ENCODE data around the gene C12orf56.
"Not testable (repeated sequence)": the region's sequence is repeated elsewhere in the genome, so short reads cannot be mapped to it uniquely, and the experiment has no call there.

C12orf56 gene

GRCh38 chr12:64293654-64294364, 96.7 kb downstream of the C12orf56 start:
- no peak for TF ChIP-seq CTCF (IDR thresholded peaks at IDR 0.05; ENCODE audit: low read depth, low read length)
- no peak for DNase-seq (ENCODE audit: extremely low read depth, low read depth)

DNA sequence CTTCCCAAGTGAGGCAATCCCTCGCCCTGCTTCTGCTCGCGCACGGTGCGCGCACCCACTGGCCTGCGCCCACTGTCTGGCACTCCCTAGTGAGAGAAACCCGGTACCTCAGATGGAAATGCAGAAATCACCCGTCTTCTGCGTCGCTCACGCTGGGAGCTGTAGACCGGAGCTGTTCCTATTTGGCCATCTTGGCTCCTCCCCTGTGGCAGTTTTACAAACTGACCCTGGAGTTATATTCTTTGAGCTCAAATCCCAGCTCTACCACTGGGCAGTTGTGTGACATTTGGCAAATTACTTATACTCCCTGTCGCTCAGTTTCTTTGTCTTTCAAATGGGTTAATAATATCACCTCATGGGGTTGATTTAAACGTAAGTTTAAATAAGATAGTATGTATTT, 97.4 kb downstream of the C12orf56 start:
- DNase-seq (ENCODE audit: extremely low read depth, low read depth), result not testable (repeated sequence)

GRCh38 chr12:64286521-64286920, 104.0 kb downstream of the C12orf56 start:
- TF ChIP-seq CTCF (IDR thresholded peaks at IDR 0.05; ENCODE audit: low read depth, low read length), result no peak
- no peak for DNase-seq (ENCODE audit: extremely low read depth, low read depth)

DNA sequence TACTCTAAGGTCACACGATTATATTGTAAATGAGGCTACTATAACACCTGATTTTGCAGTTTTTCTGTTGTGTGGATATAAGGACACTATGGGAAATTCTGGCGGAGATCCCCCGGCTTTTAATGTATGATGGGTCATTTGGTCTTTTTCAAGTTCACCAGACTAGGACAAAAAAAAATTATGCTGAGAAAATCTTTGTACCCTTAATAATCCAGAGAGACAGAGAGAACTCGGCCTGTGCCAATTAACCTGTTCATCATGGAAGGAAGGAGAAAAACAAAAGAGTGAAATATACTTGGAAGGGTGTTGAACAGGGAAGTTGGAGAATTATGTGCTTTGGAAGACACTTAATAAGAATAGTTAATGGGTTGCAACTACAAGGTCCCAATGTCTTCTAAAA, 106.3 kb downstream of the C12orf56 start:
- DNase-seq (ENCODE audit: extremely low read depth, low read depth), result no peak
- no peak for TF ChIP-seq CTCF (IDR thresholded peaks at IDR 0.05; ENCODE audit: low read depth, low read length)

DNA sequence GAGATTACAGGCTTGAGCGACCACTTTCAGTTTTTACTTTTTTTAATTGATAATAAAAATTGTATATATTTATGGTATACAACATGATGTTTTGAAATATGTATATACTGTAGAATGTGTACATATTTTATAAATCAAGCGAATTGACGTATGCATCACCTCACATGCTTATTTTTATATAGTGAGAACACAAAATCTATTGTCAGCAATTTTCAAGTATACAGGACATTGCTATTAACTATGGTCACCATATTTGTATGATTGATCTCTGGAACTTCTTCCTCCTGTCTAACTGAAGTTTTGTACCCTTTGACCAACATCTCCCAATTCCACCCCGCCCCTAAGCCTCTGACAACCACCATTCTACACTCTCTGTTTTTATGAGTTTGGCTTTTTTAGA, 112.1 kb downstream of the C12orf56 start:
- TF ChIP-seq CTCF (IDR thresholded peaks at IDR 0.05; ENCODE audit: low read depth, low read length), result no peak
- no peak for DNase-seq (ENCODE audit: extremely low read depth, low read depth)

- TF ChIP-seq CTCF (IDR thresholded peaks at IDR 0.05; ENCODE audit: low read depth, low read length), result peak; percentile 13
- DNase-seq (ENCODE audit: extremely low read depth, low read depth), result no peak
These were observed 116.8 kb downstream of the C12orf56 start for GRCh38 chr12:64273527-64274403.

DNA sequence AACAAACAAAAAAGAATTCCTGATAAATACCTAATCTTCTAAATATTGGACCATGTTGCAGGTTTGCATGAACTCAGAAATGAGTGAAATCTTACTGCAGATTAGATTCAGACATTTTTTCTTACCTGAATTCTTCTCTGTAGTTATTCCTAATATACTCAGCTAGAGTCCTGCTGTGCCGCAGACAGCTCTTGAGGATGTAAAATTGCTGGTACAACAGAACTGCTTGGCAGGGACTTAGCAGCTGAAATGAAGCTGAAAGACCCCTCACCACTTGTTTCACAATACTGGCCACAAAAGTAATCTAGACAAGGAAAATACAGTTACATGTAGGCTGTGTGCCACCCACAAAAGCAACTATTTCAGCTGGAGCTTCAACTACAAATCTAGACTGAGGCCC, 120.1 kb downstream of the C12orf56 start:
- DNase-seq (ENCODE audit: extremely low read depth, low read depth), result no peak
- no peak for TF ChIP-seq CTCF (IDR thresholded peaks at IDR 0.05; ENCODE audit: low read depth, low read length)
